Stimulated activated naive CD8-positive, alpha-beta T cell treated with anti-CD3 and anti-CD28 coated beads, Interleukin-15, amount 100 ng/mL, for 72 hours (primary cell): Measurements from ENCODE around the gene TSPAN8.
"Not testable (repeated sequence)": the region's sequence is repeated elsewhere in the genome, so short reads cannot be mapped to it uniquely, and the experiment has no call there.

Source experiments
- ATAC-seq: fragments of 150-1000 bp; cut with Tn5 transposase; 2 replicates; pipeline ENCODE4 v1.10.0; 2021; ENCODE audit warnings: mild to moderate bottlenecking, moderate library complexity
- DNase-seq, 2 donors: peaks; one replicate each; pipeline ENCODE4 v3.0.0; 2021 to 2022
- H3K27ac Mint-ChIP-seq, 2 donors: one replicate each; pipeline ENCODE4 v1.8.0; 2022; ENCODE audit warnings: mild to moderate bottlenecking in 2 of 2, mixed read lengths in 2 of 2, moderate library complexity in 2 of 2
- H3K27me3 Mint-ChIP-seq: one replicate; pipeline ENCODE4 v1.8.0; 2022; ENCODE audit warnings: mixed read lengths
- H3K4me1 Mint-ChIP-seq: one replicate; pipeline ENCODE4 v1.8.0; 2022; ENCODE audit warnings: mild to moderate bottlenecking, mixed read lengths
- H3K4me3 Mint-ChIP-seq, 2 donors: one replicate each; pipeline ENCODE4 v1.8.0; 2022; ENCODE audit warnings: mild to moderate bottlenecking in 2 of 2, mixed read lengths in 2 of 2, moderate library complexity in 1 of 2
- H3K9me3 Mint-ChIP-seq, 2 donors: one replicate each; pipeline ENCODE4 v1.8.0; 2022; ENCODE audit warnings: mixed read lengths in 2 of 2

Gene TSPAN8

GRCh38 chr12:71124835-71125460 is 32.9 kb downstream of the TSPAN8 start:
- H3K9me3 Mint-ChIP-seq = no peaks in the 10 kb centered on the region
- no peak for ATAC-seq
- H3K4me3 Mint-ChIP-seq = no peak overlapping the region

GRCh38 chr12:71113148-71113547 is 44.7 kb downstream of the TSPAN8 start:
- not testable (repeated sequence) for ATAC-seq, H3K27me3 Mint-ChIP-seq
- H3K9me3 Mint-ChIP-seq = peaks cover 13 to 21% of the 10 kb centered on the region in 2 donors

More at GRCh38 chr12:71124835-71125460, 32.9 kb downstream of the TSPAN8 start:
- Mint-ChIP-seq H3K4me1 (no peaks in the 10 kb centered on the region), H3K27ac (no peak overlapping the region), H3K27me3 (no peaks in the 10 kb centered on the region)
- no peak for DNase-seq

GRCh38 chr12:71109834-71110233 is 48.0 kb downstream of the TSPAN8 start:
- Mint-ChIP-seq H3K27ac (peak overlapping the region in 1 of 2 donors; percentile 63), H3K4me3 (no peak overlapping the region), H3K27me3 (no peaks in the 10 kb centered on the region), H3K9me3 (peaks cover 13 to 28% of the 10 kb centered on the region in 2 donors), H3K4me1 (no peaks in the 10 kb centered on the region)
- ATAC-seq = no peak
- no peak for DNase-seq

More at GRCh38 chr12:71113148-71113547, 44.7 kb downstream of the TSPAN8 start:
- DNase-seq, H3K4me1 Mint-ChIP-seq, H3K4me3 Mint-ChIP-seq, H3K27ac Mint-ChIP-seq: not testable (repeated sequence)

- H3K9me3 Mint-ChIP-seq = peaks cover 12 to 25% of the 10 kb centered on the region in 2 donors
- H3K4me3 Mint-ChIP-seq = no peak overlapping the region
- no peak for DNase-seq
- no peak for ATAC-seq
- no peak overlapping the region for H3K27ac Mint-ChIP-seq
- H3K27me3 Mint-ChIP-seq = no peaks in the 10 kb centered on the region
- H3K4me1 Mint-ChIP-seq = no peaks in the 10 kb centered on the region
Measured at GRCh38 chr12:71108355-71108754, 49.4 kb downstream of the TSPAN8 start.

- Mint-ChIP-seq H3K27me3 (no peaks in the 10 kb centered on the region), H3K27ac (no peak overlapping the region), H3K4me3 (no peak overlapping the region), H3K4me1 (no peaks in the 10 kb centered on the region), H3K9me3 (peaks cover 8 to 21% of the 10 kb centered on the region in 2 donors)
- DNase-seq (no peak), ATAC-seq (no peak)
Measured at GRCh38 chr12:71107936-71108335, 49.9 kb downstream of the TSPAN8 start.

GRCh38 chr12:71105956-71106355 is 51.8 kb downstream of the TSPAN8 start:
- no peaks in the 10 kb centered on the region for H3K4me1 Mint-ChIP-seq
- ATAC-seq = no peak
- DNase-seq = no peak
- H3K27me3 Mint-ChIP-seq = no peaks in the 10 kb centered on the region
- H3K9me3 Mint-ChIP-seq = peaks cover 2 to 11% of the 10 kb centered on the region in 2 donors
- no peak overlapping the region for H3K27ac Mint-ChIP-seq
- H3K4me3 Mint-ChIP-seq = no peak overlapping the region

GRCh38 chr12:71092290-71092689 is 65.5 kb downstream of the TSPAN8 start:
- Mint-ChIP-seq H3K27me3 (no peaks in the 10 kb centered on the region), H3K27ac (no peak overlapping the region), H3K4me3 (no peak overlapping the region), H3K4me1 (no peaks in the 10 kb centered on the region), H3K9me3 (peaks cover 15 to 17% of the 10 kb centered on the region in 2 donors)
- ATAC-seq (no peak), DNase-seq (no peak)

- peaks cover 15 to 17% of the 10 kb centered on the region in 2 donors for H3K9me3 Mint-ChIP-seq
- no peak overlapping the region for H3K27ac Mint-ChIP-seq
- H3K4me3 Mint-ChIP-seq = no peak overlapping the region
- no peaks in the 10 kb centered on the region for H3K27me3 Mint-ChIP-seq
- no peaks in the 10 kb centered on the region for H3K4me1 Mint-ChIP-seq
- DNase-seq (no peak), ATAC-seq (no peak)
Measured at GRCh38 chr12:71090971-71091370, 66.8 kb downstream of the TSPAN8 start.

GRCh38 chr12:71085575-71085974 is 72.2 kb downstream of the TSPAN8 start:
- no peak overlapping the region for H3K4me3 Mint-ChIP-seq
- DNase-seq (no peak), ATAC-seq (no peak)
- H3K27ac Mint-ChIP-seq = no peak overlapping the region
- H3K9me3 Mint-ChIP-seq = peaks cover 4 to 6% of the 10 kb centered on the region in 2 donors
- H3K4me1 Mint-ChIP-seq = no peaks in the 10 kb centered on the region
- no peaks in the 10 kb centered on the region for H3K27me3 Mint-ChIP-seq

- DNase-seq (no peak), ATAC-seq (no peak)
- H3K27me3 Mint-ChIP-seq = no peaks in the 10 kb centered on the region
- H3K9me3 Mint-ChIP-seq = peaks cover 0 to 12% of the 10 kb centered on the region in 2 donors
- H3K27ac Mint-ChIP-seq = no peak overlapping the region
- H3K4me3 Mint-ChIP-seq = no peak overlapping the region
- no peaks in the 10 kb centered on the region for H3K4me1 Mint-ChIP-seq
Measured at GRCh38 chr12:71075743-71076142, 82.1 kb downstream of the TSPAN8 start.
